Measurements from ENCODE around the gene OTOA.

Gene OTOA

DNA sequence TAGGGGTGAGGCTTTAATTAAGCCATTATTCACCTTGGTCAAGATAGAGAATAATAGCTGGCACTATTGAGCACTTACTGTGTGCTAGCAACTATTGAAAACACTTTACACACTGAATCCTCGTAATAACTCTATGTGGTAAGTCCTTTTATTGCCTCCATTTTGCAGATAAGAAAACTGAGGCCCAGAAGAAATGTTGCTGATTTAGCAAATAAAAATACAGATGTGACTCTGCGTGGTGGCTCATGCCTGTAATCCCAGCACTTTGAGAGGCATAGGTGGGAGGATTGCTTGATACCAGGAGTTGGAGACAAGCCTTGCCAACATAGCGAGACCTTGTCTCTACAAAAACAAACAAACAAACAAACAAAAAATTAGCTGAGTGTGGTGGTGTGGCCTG is 19.4 kb downstream of the OTOA start:
- TF ChIP-seq KLF16 (tag by site-specific recombination; IDR thresholded peaks at IDR 0.05): no peak
- no peak for TF ChIP-seq ZNF140 (tag by site-specific recombination; IDR thresholded peaks at IDR 0.05)
- no peak for TF ChIP-seq ZNF16 (tag by site-specific recombination; IDR thresholded peaks at IDR 0.05; ENCODE audit: low read depth)
- TF ChIP-seq, protein P1, sequence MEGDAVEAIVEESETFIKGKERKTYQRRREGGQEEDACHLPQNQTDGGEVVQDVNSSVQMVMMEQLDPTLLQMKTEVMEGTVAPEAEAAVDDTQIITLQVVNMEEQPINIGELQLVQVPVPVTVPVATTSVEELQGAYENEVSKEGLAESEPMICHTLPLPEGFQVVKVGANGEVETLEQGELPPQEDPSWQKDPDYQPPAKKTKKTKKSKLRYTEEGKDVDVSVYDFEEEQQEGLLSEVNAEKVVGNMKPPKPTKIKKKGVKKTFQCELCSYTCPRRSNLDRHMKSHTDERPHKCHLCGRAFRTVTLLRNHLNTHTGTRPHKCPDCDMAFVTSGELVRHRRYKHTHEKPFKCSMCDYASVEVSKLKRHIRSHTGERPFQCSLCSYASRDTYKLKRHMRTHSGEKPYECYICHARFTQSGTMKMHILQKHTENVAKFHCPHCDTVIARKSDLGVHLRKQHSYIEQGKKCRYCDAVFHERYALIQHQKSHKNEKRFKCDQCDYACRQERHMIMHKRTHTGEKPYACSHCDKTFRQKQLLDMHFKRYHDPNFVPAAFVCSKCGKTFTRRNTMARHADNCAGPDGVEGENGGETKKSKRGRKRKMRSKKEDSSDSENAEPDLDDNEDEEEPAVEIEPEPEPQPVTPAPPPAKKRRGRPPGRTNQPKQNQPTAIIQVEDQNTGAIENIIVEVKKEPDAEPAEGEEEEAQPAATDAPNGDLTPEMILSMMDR (tag by site-specific recombination; IDR thresholded peaks at IDR 0.05): no peak
- no peak for TF ChIP-seq ZFHX2 (tag by site-specific recombination; conservative IDR thresholded peaks at IDR 0.05)
- no peak for TF ChIP-seq ZNF488 (tag by site-specific recombination; IDR thresholded peaks at IDR 0.05)
- no peak for TF ChIP-seq ZNF658 (tag by site-specific recombination; IDR thresholded peaks at IDR 0.05)
- no peak for TF ChIP-seq ZNF274 (IDR thresholded peaks at IDR 0.05; ENCODE audit: low read length)
- no peak for TF ChIP-seq ZNF274 (tag by site-specific recombination; IDR thresholded peaks at IDR 0.05; ENCODE audit: borderline replicate concordance)
- TF ChIP-seq ZFP41 (tag by site-specific recombination; IDR thresholded peaks at IDR 0.05; ENCODE audit: borderline replicate concordance): no peak
- no peak for TF ChIP-seq SP3 (tag by site-specific recombination; IDR thresholded peaks at IDR 0.05)
- TF ChIP-seq HIC1 (tag by site-specific recombination; IDR thresholded peaks at IDR 0.05): no peak
- TF ChIP-seq, protein P2, sequence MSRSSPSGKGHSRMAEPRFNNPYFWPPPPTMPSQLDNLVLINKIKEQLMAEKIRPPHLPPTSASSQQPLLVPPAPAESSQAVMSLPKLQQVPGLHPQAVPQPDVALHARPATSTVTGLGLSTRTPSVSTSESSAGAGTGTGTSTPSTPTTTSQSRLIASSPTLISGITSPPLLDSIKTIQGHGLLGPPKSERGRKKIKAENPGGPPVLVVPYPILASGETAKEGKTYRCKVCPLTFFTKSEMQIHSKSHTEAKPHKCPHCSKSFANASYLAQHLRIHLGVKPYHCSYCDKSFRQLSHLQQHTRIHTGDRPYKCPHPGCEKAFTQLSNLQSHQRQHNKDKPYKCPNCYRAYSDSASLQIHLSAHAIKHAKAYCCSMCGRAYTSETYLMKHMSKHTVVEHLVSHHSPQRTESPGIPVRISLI (tag by site-specific recombination; IDR thresholded peaks at IDR 0.05): no peak
- TF ChIP-seq ZNF10 (tag by site-specific recombination; IDR thresholded peaks at IDR 0.05): no peak
- TF ChIP-seq, protein P3, sequence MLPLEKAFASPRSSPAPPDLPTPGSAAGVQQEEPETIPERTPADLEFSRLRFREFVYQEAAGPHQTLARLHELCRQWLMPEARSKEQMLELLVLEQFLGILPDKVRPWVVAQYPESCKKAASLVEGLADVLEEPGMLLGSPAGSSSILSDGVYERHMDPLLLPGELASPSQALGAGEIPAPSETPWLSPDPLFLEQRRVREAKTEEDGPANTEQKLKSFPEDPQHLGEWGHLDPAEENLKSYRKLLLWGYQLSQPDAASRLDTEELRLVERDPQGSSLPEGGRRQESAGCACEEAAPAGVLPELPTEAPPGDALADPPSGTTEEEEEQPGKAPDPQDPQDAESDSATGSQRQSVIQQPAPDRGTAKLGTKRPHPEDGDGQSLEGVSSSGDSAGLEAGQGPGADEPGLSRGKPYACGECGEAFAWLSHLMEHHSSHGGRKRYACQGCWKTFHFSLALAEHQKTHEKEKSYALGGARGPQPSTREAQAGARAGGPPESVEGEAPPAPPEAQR (tag by site-specific recombination; IDR thresholded peaks at IDR 0.05): no peak
- TF ChIP-seq ZNF239 (tag by site-specific recombination; IDR thresholded peaks at IDR 0.05): no peak
- TF ChIP-seq ZNF398 (tag by site-specific recombination; IDR thresholded peaks at IDR 0.05): no peak
- no peak for TF ChIP-seq ZNF664 (tag by site-specific recombination; IDR thresholded peaks at IDR 0.05)
- TF ChIP-seq REST (tag by site-specific recombination; IDR thresholded peaks at IDR 0.05): no peak
- H3K4me3 ChIP-seq (ENCODE audit: low read depth, low read length): no peak overlapping the region
- ChIA-PET POLR2A (no interaction called here), CTCF (interaction anchor here (1.5 to 1.9 kb wide), 2 partner anchors 15 to 22 kb away, joined by 3 to 5 read pairs; no protein-coding TSS in a partner anchor)
- no peak overlapping the region for H3K27ac ChIP-seq (ENCODE audit: extremely low read depth, low read depth, low read length)
- H3K9me3 ChIP-seq (ENCODE audit: control insufficient read depth, insufficient read depth, low read depth, low read length): no peaks in the 10 kb centered on the region
- H3K36me3 ChIP-seq (ENCODE audit: control insufficient read depth in 2 of 2, insufficient read depth in 1 of 2, low read length in 2 of 2): no peaks in the 10 kb centered on the region
- no peaks in the 10 kb centered on the region for H3K4me1 ChIP-seq (ENCODE audit: control insufficient read depth, insufficient read depth, low read length)
